GM18507 (cell line): ENCODE results near the gene ATP6V1F.

ENCODE experiments used
- DNase-seq: peaks from one replicate; pipeline ENCODE4 v3.0.0; 2011; ENCODE audit warnings: low read depth; ENCODE audit not compliant: insufficient read length; ENCODE audit errors: extremely low spot score
- FAIRE-seq: peaks from 2 replicates; lab custom pipeline; 2011; peaks lifted over from hg19 to GRCh38; lab: Jason Lieb, UNC

Gene ATP6V1F

GRCh38 chr7:128879461-128879938, 16.8 kb downstream of the ATP6V1F start:
- FAIRE-seq, result no peak
- DNase-seq, result no peak

DNA sequence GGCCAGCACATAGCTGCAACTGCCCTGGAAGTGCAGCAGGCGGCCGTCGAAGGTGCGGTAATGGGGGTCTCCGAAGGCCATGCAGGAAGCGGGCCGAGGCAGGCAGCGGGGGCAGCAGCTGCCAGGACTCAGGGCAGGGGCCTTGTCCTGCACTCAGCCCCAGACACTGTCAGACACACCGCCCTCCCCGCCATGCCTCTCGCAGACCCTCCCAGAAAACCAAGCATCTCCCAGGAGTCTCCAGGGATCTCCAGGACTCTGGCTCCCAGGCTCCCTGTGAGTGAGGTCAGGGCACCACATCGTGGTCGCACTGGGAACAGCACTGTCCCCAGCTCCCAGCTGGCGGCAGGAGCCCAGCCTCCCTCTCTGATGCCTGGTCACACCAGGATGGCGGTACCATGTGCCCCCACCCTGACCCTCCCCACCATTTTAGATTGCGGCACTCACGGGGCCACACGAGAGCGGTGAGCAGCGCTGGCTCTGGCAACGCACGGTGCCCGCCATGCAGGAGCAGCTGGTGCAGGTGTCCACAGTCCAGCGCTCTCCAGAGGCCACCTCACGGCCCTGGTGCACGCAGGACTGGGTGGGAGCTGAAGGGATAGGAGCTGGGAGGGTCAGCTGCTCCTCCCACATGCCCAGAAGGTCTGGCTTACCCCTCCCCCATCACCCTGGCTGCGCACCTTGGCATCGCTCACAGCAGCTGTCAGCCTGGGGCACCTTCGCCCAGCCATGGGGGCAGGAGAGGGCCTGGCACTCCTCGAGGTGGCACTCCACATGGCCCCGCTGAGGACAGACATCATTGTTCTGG, 17.5 kb downstream of the ATP6V1F start:
- DNase-seq, result no peak

GRCh38 chr7:128880791-128881457, 18.3 kb downstream of the ATP6V1F start:
- FAIRE-seq (no peak), DNase-seq (no peak)

More for the DNA sequence above, 17.5 kb downstream of the ATP6V1F start:
- no peak for FAIRE-seq

DNA sequence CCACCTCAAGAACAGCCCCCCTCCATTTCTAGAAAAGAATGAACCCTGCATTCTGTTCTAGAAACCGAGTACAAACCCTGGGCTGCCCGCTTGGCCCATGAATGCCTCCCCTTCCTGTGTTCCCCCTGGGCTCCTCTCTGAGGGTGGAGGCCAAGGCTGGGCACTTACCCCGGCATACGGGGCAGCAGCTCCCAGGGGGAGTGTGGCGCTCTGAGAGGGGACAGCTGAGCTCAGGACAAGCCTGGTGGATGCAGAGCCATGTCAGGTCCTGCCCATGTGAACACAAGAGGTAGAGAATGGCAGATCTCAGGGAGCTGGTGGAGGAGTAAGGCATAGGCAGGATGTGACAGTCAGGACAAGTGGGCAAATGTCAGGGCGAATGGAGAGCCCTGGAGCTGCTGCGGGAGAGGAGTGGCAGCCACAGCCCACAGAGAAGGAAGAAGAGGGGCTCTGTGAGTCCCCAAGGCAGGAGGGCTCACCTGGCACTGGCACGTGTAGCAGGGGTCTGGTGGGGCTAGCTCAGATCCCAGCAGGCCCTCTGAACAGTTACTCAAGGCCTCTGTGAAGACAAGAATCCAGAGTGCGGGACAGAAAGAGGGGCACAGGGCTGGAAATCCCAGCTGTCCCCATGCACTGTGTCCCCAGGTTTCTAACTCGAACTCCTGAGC, 18.9 kb downstream of the ATP6V1F start:
- FAIRE-seq (no peak), DNase-seq (no peak)

- no peak for FAIRE-seq
- DNase-seq, result no peak
These were observed 19.5 kb downstream of the ATP6V1F start for GRCh38 chr7:128882134-128882533.

DNA sequence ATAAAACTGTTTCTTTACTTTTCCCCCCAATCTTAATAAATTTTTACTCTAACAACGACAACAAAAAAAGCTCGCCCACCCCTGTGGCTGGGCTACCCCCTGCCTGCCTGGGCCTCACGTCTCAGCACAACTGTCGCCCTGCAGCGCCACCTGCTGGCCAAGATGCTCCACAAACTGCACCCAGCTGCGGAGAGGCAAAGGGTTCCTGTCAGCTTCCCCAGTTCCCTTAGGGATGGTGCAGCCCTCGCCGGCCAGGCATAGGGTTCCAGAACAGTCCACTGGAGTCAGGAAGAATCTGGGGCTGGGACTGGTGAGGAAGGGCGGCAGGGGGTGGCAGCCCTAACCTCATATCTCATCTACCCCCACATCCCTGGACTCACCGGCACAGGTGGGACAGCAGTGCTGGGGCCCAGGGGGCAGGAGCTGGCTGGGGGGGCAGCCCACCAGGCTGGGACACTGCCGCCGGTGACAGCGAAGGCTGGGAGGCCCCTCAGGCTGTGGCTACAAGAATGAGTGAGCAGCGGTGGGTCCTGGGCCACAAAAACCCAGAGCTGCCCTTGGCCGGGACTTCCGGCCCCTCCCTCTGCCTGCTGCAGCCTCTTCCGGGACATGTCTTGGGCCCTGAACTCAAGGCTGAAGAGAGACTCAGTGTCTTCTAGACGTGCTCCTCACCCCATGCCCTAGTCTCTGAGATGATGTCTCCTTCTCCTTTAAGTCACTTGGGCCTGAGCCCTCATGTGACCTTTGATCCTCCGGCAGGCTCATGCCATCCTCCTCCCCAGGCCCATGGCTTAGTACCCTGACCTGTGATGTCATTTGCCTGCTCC, 21.2 kb downstream of the ATP6V1F start:
- peak; percentile 84 for FAIRE-seq
- DNase-seq, result peak; percentile 88

DNA sequence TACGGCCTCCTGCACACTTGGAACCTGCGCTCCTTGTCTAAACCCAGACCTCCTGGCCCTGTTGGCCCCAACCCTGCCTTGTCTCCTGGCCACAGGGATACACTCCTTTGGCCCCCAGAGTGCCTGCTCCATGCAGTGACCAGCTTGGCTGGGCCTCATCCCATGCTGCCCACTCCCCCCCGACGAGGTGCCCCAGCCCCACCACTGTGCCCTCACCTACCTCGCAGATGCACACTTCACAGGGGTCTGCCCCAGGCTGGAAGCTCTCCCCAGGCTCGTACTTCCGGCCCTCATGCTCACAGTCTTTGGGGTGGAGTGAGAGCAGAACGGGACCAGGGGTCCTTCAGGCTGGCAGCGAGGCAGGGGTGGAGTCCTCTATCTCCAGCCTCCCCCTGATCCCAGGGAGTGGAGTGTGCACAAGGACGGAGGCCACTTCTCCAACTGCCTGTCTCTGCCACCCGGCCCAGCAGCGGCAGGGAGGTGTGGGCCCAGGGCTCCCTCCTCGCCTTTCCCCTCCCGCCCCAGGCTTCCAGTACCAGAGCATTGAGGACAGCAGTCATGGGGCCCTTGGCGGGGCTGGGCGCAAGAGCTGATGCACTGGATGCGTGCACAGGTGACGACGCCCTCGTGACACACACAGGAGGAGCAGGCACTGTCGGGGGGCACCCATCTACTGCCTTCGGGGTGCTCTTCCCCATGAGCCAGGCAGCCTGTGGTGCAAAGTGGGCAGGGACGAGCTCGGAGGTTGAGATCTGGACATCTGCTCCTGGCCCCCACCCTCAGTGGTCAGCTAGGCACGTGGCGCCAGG, 22.1 kb downstream of the ATP6V1F start:
- FAIRE-seq (no peak), DNase-seq (no peak)

DNA sequence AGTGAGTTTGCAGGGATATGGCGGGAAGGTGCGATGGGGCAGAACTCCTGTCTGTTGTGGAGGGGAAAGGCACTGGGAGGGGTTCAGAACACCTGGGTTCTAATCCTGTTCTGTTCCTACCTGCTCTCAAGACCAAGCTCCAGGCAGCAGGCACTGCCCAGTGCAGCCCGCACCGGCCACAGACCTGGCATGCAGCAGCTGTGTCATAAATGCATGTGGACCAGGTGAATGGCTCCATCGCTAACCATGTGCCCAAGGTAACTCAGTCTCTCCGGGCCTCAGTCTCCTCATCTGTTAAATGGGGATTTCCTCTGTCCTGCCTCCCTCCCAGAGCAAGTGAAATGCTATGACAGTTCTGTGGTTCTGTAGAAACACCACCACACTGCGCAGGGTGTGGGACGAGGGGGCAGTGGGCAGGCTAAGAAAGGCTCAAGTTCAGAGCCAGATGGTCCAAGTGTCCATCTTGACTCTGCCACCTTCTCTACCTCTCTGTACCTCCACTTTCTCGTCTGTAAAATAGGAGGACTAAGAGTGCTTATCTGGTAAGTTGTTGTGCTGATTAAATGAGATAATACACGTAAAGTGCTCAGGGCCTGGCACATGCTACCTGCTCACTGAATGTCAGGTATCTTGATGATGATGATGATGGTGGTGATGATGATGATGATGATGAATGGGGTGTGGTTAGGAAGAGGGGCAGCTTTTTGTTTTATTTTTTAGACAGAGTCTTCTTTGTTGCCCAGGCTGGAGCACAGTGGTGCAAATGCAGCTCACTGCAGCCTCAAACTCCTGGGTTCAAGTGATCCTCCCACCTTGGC, 22.9 kb downstream of the ATP6V1F start:
- FAIRE-seq (no peak), DNase-seq (no peak)

GRCh38 chr7:128886391-128887168, 23.9 kb downstream of the ATP6V1F start:
- no peak for FAIRE-seq
- no peak for DNase-seq

DNA sequence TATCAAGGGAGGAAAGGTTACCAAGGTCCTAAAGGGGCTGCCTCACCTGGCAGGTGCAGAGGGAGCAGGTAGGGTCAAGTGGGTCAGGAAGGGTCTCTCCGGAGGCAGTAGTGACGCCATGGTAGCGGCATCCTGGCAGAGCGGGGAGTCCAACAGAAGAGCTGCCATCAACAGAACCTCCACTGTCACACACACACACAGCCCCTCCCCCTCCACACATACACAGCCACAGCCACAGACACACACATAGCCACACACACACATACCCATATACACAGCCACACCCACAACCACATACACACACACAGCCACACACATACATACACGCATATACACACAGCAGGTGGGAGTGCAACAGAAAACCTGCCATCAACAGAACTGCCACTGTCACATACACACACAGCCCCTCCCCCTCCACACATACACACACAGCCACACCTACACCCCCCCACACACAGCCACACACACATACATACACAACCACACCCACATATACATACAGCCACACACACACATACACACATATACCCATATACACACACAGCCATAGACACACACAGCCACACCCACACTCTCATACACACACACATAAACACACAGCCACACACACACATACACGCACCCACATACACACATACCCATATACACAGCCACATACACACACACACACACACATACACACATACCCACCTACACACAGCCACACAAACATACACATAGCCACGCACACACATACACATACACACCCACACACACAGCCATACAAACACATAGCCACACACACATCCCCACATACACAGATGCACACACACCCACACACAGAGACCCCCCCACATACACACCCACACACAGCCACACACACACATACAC, 24.7 kb downstream of the ATP6V1F start:
- FAIRE-seq (no peak), DNase-seq (no peak)

GRCh38 chr7:128888039-128888755, 25.5 kb downstream of the ATP6V1F start:
- no peak for FAIRE-seq
- no peak for DNase-seq

DNA sequence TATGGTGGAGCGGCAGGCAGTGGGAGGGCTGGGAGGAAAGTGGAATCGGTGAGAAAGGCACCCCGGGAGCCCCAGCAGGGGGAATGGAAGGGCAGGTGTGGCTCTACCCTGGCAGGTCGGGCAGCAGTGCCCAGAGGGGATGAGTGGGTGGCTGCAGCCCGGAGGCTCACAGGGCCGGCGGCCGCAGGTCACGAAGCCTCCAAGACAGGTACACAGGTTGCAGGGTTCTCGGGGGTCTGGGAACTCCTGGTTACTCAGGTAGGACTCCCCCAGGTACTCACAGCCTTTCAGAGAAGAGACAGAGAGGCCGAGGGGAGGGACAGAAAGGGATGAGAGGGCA, 26.1 kb downstream of the ATP6V1F start:
- no peak for FAIRE-seq
- no peak for DNase-seq

- no peak for DNase-seq
- FAIRE-seq, result no peak
These were observed 26.5 kb downstream of the ATP6V1F start for GRCh38 chr7:128889121-128889520.

DNA sequence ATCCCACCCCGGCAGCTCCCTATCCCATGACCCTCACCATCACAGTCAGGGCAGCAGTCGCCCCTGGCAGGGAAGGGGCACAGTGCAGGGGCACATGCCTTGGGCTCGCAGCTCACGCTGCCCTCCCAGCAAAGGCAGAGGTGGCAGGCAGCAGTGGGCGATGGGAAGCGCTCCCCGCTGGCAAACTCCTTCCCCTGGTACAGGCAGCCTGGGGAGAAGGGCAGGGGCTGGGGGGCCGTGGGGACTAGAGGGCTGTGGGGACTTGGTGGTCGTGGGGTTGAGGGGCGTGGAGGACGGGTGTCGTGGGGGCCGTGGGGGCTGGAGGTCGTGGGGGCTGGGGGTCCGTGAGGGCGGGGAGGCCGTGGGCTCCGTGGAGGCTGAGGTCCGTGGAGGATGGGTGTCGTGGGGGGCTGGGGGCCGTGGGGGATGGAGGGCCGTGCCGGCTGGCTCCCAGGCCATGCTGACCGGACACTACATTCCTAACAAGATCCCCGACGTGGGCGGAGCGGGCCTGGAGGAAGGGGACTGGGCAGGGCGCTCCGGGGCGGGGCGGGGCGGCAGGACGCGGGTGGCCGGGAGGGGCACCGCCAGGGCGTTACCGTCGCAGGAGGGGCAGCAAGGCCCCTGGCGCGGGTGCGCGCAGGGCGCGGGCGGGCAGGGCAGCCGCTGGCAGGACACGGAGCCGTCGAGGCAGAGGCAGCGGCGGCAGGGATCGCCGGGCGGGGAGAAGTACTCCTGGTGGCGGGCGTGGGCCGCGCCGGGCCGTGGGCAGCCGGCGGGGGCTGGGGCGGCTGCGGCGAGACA, 27.9 kb downstream of the ATP6V1F start:
- FAIRE-seq, result no peak
- no peak for DNase-seq
